GM18951 (cell line): ENCODE data around the gene KRTAP5-5.

Source experiments
- POLR2A ChIP-seq: IDR thresholded peaks from 4 replicates; pipeline ENCODE4 v1.6.1; 2011; ENCODE audit warnings: mild to moderate bottlenecking; ENCODE audit not compliant: insufficient read length, insufficient read depth; ENCODE audit errors: extremely low read depth
- in situ Hi-C: fragments of 300-500 bp; cut with MboI; formaldehyde crosslinking; loops from one replicate; pipeline ENCODE4 v1.12.0; 2022; ENCODE audit warnings: low sequenced_read_pairs, mixed read lengths, inconsistent platforms; ENCODE audit not compliant: unreplicated experiment

Gene KRTAP5-5

DNA sequence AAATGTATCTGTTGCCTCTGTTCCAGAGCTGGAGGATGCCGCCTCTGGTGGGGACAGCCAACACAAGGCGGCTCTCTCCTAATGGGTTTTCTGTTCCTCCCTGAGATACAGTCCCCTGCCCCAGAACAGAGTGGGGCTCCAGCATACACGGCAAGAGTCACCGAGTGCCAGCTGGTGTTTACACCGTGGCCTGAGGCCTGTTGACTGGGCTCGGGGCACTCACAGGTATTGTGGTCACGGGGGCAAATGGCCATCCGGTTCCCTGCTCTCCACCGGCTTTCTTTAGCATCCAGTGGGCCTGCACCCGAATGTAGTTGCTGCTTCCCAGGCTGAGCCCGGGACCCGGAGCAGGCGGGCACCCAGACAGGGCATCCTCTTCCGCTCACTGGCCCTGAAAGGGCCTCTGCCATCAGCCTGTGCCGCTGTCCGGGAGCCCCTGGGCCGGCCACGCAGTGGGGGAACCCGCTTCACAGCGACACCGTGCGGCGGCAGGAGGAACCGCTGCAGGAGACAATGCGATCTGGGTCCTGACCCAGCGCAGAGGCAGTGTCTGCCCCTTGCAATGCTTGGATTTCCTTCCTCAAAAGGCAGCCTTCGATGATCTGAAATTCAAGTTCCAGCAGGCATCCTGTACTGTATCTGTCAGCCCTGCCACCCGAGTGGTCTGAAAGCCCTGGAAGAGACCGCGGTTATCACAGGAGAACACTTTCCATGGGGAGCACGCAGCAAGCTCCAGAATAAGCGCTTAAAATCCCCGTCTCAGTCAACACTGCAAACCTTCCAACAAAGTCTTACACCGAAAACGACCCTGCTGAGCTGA, 859 bp upstream of the KRTAP5-5 start:
- TF ChIP-seq POLR2A, result no peak
- in situ Hi-C loops, result no loop called here

DNA sequence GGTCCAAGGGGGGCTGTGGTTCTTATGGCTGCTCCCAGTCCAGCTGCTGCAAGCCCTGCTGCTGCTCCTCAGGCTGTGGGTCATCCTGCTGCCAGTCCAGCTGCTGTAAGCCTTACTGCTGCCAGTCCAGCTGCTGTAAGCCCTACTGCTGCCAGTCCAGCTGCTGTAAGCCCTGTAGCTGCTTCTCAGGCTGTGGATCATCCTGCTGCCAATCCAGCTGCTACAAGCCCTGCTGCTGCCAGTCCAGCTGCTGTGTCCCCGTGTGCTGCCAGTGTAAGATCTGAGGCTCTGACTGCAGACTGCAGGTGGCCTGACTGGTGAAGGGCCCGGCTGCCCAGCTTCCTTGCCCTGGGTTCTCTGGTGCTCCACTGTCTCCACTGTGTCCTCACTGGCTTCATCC, 696 bp downstream of the KRTAP5-5 start:
- no peak for TF ChIP-seq POLR2A
- in situ Hi-C loops, result no loop called here

DNA sequence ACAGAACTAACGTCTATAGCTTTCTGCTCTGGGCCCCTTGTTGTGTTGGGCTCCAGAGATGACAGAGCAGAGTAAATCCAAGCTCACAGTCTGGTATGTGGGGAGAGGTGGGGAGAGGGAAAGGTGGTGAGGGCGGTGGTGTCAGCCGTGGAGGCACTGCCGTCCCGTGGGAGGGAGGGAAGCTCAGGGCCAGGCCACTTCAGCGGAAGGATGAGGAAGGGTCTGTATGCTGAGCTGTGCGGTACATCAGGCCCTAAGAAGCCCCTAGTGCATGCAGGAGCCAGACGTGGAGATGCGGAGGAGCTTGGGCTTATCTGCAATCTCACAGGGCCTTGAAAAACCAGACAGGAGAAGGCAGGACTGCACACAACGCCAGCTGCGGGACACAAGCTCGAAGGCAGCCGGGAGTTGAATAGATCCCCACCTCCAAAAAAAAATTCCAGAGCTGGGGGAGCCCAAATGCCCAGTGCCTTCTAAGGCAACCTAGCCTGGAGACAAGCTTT, 1.5 kb downstream of the KRTAP5-5 start:
- in situ Hi-C loops, result no loop called here
- no peak for TF ChIP-seq POLR2A

DNA sequence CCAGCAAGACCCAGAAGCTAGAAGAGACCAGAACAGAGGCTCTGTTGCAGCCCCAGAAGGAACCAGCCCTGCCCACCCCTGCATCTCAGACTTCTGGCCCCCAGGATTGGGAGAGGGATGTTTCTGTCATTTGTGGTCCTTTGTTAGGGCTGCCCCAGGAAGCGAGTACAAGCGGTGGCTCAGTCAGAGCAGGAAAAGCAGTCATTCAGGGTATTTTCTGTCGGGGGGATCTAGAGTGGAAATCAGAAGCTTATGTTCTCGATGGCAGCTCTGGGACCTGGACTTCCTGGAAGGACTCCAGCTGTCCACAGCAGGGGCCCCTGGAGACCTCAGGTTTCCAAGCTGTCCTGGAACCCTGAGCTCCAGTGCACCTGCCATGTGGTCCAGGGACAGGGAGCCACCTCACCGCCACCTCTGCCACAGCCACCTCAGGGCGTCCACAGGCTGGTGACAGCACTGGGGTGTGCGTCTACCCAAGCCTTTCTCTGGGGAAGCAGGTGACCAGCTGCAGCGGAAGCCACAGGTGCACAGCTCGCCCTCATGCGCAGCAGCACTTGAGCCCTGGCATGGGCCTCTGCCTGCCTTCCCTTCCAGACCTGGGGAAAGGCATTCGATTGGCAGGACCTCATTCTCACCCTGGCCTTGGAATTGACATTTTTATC, 2.6 kb downstream of the KRTAP5-5 start:
- TF ChIP-seq POLR2A, result no peak
- in situ Hi-C loops, result no loop called here

DNA sequence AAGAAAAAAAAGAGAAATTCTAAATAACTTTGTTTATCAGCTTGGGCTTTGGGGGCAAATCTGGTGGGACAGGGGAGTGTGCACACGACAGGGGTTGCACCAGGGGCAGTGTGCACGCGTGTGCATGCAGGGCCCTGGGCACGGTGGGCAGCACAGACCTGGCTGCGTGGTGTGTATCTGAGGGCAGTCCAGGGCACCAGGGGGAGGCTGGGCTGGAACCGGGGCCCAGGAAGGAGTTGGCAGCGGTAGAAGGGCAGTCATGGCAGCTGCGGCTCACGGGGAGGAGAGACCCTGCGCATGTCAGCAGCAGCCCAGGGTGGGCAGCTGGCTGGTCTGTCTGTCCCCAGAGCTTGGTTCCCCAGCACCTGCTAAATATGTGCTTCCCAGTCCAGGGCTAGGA, 4.3 kb downstream of the KRTAP5-5 start:
- no peak for TF ChIP-seq POLR2A
- in situ Hi-C loops, result no loop called here

DNA sequence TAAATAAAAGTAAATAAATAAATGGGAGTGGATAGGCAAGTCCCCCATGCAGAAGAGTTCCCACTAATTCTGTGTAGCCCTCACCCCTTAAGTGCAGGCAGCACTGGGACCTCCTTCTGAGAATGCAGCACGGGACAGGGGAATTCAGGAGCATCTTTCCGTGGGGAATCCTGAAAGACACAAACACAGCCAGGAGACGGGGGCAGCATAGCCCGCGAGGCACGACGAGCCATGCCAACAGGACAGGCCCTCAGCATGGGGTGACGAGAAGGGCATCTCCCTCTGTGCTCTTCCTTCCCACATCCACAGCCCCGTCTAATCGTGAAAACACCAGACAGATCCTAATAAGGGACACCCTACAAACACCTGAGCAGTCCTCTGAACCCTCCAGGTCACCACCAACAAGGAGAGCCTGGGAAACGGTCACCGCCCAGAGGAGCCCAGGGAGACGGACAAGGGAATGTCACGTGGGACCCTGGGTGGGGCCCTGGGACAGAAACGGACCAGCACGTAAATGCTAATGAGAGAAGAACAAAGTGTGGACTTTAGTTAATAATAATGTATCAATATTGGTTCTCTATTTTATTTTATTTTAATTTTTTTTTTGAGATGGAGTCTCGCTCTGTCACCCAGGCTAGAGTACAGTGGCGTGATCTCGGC, 6.8 kb downstream of the KRTAP5-5 start:
- in situ Hi-C loops, result no loop called here
- TF ChIP-seq POLR2A, result no peak

DNA sequence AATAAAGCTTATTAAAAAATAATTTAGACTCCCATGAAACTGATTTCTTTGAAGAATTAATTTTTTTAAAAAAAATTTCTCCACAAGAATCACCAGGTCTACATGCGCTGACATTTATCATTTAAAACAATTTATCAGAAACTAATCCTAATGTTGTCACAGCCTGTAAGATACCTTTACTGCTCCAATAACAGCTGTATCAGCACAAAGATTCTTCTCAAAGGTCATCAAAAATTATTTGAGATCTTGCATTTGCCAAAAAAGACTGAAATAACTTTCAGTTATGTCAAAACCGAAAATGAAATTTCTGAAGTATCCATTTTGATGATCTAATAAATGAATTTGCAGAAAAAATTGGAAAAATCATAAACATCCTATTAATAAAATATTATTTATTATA, 8.1 kb downstream of the KRTAP5-5 start:
- TF ChIP-seq POLR2A, result no peak
- in situ Hi-C loops, result no loop called here

DNA sequence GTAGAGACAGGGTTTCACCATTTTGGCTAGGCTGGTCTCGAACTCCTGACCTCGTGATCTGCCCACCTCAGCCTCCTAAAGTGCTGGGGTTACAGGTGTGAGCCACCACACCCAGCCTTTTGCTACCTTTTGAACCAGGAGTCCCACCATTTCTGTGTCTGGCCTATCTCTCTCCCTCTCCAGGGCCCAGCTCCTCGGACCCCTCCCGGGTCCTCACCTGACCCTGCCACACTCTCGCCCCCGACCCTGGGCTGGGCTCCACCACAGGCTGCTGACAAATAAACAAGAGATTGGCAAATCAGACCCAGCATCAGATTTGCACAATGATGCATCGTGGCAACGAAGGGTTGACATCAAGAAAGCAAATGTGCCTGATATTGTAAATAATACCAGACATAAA, 8.8 kb downstream of the KRTAP5-5 start:
- in situ Hi-C loops, result no loop called here
- TF ChIP-seq POLR2A, result no peak

DNA sequence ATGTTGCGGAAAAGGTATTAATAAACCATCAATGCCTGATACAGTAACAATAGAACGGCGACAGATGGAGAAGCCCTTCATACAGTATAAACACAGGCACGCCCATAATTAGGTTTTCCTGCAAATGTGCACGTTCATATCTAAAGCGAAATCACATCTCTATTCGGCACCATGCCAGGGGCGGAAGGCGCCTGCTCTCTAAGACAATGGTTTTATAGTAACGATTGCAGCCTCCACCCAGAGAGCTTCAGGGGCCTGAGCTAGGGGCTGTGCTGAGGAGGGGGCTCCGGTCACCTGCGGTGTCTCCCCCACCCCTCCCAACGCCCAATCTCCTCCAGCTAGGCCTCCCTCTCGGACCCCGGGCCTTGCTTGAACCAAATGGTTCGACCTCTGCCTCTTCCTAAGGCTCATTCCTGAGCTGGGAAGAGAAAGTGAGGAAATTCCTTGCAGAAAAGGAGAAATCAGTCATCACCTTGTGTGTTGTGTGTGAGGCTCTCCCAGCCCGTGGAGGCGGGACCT, 9.6 kb downstream of the KRTAP5-5 start:
- in situ Hi-C loops, result no loop called here
- no peak for TF ChIP-seq POLR2A

DNA sequence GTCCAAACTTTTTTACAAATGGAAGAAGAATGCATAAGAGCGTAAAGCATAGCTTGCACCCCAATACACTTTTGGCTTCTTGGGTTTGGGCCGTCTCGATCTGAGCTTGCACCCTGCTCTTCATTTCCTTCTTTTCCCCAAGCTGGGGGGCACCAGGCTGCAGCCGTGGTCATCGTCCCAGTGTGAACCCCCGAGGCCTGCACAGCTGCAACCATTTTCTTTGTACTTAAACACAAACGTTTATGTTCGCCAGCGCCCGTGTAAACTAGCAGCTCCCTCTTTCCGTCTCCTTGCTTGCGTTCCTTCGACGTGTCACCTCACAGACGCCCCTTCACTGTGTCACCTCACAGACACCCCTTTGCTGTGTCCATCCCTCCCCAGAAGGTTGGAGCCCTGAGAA, 10.1 kb downstream of the KRTAP5-5 start:
- in situ Hi-C loops, result no loop called here
- no peak for TF ChIP-seq POLR2A

DNA sequence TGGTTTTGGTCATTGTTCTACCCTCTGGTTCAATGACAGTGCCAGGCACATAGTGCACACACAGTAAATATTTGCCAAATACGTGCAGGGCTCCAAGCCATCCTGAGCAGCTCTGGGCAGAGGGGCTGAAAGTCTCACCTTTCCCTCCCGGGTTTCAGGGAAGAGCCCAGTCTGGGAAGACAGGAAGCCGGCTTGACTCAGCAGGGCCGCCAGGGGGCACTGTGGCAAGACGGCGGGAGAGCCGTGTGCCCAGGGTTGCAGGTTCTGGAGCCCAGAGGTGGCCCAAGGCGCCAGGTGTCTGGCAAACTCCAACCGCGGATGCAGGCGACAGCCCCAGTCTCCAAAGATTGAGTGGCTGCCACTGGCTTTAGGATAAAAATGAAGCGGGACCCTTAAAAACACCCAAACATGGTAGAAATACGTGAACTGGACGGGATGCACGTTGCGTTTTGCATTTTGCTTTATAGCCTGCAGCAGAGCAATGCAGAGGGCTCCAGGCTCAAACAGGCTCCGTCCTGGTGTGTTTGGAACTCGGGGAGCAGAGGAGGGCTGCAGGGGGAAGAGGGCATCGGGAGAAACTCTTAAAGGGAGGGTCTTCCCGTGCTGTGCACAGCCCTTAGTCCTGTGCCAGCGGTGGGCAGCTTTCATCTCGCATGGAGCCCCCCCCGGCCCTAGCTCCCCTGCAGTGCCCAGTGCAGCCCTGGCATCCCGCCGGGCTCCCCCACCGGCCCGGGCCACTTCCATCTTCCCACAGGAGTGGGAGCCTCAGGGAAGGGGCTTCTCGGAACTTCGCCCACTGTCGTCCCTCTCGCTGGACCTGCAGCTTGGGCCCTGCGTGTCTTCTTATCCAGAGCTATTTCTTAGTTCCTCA, 10.7 kb downstream of the KRTAP5-5 start:
- in situ Hi-C loops, result no loop called here
- TF ChIP-seq POLR2A, result no peak

DNA sequence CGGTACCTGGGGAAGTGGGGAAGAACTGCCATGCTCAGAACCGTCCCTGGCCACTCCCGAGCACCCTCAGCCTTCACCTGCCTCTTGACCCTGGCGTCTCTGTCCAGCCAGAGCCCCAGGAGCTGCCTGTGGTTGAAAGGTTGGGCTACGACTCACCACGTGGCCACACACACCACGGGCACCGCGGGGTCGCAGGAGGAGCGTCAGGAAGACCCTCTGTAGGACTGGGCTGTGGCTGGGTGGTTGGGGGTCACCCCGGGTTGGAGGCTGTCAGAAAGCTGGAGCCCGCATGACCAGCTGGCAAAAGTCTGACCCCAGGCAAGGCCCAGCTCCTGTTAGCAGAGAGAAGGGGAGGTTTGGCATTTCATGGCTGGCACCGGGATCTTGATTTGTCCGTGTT, 11.5 kb downstream of the KRTAP5-5 start:
- in situ Hi-C loops, result no loop called here

More for the DNA sequence above, 11.5 kb downstream of the KRTAP5-5 start:
- TF ChIP-seq POLR2A, result no peak
